Type B pancreatic cell (in vitro differentiated cells): ENCODE measurements around the gene RTN4RL1. TPM values are rescaled to one million over a fixed set of nuclear protein-coding genes. Genes with fewer than 3 reads are reported as not detected.
A peak's percentile ranks its signal among the peaks of the same experiment; 100 is the strongest.

Experiments
- DNase-seq: peaks from one replicate; pipeline ENCODE4 v3.0.0; 2021; ENCODE audit warnings: mixed read lengths; ENCODE audit not compliant: unreplicated experiment; ENCODE audit errors: extremely low spot score
- H3K27ac Mint-ChIP-seq: 2 replicates; pipeline ENCODE4 v1.8.0; 2021; ENCODE audit warnings: mild to moderate bottlenecking, mixed read lengths
- H3K27me3 Mint-ChIP-seq: 2 replicates; pipeline ENCODE4 v1.8.0; 2021; ENCODE audit warnings: mixed read lengths
- H3K36me3 Mint-ChIP-seq: 2 replicates; pipeline ENCODE4 v1.8.0; 2021; ENCODE audit warnings: mixed read lengths
- H3K4me1 Mint-ChIP-seq: one replicate; pipeline ENCODE4 v1.8.0; 2021; ENCODE audit warnings: mixed read lengths; ENCODE audit not compliant: unreplicated experiment
- H3K4me3 Mint-ChIP-seq: 2 replicates; pipeline ENCODE4 v1.8.0; 2021; ENCODE audit warnings: mild to moderate bottlenecking, mixed read lengths
- H3K9me3 Mint-ChIP-seq: 2 replicates; pipeline ENCODE4 v1.8.0; 2021; ENCODE audit warnings: mixed read lengths
- total RNA-seq: library from RNA; stranded (reverse); gene quantifications from 2 replicates; pipeline ENCODE4 v1.2.1, GENCODE V29; 2021; ENCODE audit warnings: low replicate concordance
- TF ChIP-seq, protein P1 (sequence below): fragments of 200-600 bp; sonication (generic); conservative IDR thresholded peaks from 2 replicates; pipeline ENCODE4 v1.5.0; 2021; ENCODE audit warnings: antibody characterized with exemption, mild to moderate bottlenecking

RTN4RL1 gene
- total RNA-seq, 1 donor from 2014 or later = 1.7 TPM

GRCh38 chr17:2058586-2059546 lies 33.7 kb upstream of the RTN4RL1 start:
- TF ChIP-seq, protein P1, sequence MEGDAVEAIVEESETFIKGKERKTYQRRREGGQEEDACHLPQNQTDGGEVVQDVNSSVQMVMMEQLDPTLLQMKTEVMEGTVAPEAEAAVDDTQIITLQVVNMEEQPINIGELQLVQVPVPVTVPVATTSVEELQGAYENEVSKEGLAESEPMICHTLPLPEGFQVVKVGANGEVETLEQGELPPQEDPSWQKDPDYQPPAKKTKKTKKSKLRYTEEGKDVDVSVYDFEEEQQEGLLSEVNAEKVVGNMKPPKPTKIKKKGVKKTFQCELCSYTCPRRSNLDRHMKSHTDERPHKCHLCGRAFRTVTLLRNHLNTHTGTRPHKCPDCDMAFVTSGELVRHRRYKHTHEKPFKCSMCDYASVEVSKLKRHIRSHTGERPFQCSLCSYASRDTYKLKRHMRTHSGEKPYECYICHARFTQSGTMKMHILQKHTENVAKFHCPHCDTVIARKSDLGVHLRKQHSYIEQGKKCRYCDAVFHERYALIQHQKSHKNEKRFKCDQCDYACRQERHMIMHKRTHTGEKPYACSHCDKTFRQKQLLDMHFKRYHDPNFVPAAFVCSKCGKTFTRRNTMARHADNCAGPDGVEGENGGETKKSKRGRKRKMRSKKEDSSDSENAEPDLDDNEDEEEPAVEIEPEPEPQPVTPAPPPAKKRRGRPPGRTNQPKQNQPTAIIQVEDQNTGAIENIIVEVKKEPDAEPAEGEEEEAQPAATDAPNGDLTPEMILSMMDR = peak; percentile 75
- H3K27me3 Mint-ChIP-seq = peaks cover 24% of the 10 kb centered on the region
- H3K36me3 Mint-ChIP-seq = peaks cover 12% of the 10 kb centered on the region
- H3K4me1 Mint-ChIP-seq = peaks cover 20% of the 10 kb centered on the region
- no peak for DNase-seq
- H3K27ac Mint-ChIP-seq = no peak overlapping the region
- H3K9me3 Mint-ChIP-seq = no peaks in the 10 kb centered on the region
- peak overlapping the region; percentile 78 for H3K4me3 Mint-ChIP-seq

GRCh38 chr17:2057760-2058585 lies 32.8 kb upstream of the RTN4RL1 start:
- Mint-ChIP-seq H3K27ac (no peak overlapping the region), H3K4me1 (peaks cover 17% of the 10 kb centered on the region), H3K4me3 (no peak overlapping the region), H3K27me3 (peaks cover 29% of the 10 kb centered on the region), H3K9me3 (no peaks in the 10 kb centered on the region), H3K36me3 (peaks cover 11% of the 10 kb centered on the region)
- DNase-seq = no peak
- TF ChIP-seq, protein P1 = no peak

GRCh38 chr17:2057175-2057759 lies 32.1 kb upstream of the RTN4RL1 start:
- peaks cover 31% of the 10 kb centered on the region for H3K27me3 Mint-ChIP-seq
- no peak for DNase-seq
- H3K27ac Mint-ChIP-seq = no peak overlapping the region
- peaks cover 11% of the 10 kb centered on the region for H3K36me3 Mint-ChIP-seq
- H3K4me3 Mint-ChIP-seq = no peak overlapping the region
- H3K4me1 Mint-ChIP-seq = peaks cover 12% of the 10 kb centered on the region
- H3K9me3 Mint-ChIP-seq = no peaks in the 10 kb centered on the region
- TF ChIP-seq, protein P1 = no peak

DNA sequence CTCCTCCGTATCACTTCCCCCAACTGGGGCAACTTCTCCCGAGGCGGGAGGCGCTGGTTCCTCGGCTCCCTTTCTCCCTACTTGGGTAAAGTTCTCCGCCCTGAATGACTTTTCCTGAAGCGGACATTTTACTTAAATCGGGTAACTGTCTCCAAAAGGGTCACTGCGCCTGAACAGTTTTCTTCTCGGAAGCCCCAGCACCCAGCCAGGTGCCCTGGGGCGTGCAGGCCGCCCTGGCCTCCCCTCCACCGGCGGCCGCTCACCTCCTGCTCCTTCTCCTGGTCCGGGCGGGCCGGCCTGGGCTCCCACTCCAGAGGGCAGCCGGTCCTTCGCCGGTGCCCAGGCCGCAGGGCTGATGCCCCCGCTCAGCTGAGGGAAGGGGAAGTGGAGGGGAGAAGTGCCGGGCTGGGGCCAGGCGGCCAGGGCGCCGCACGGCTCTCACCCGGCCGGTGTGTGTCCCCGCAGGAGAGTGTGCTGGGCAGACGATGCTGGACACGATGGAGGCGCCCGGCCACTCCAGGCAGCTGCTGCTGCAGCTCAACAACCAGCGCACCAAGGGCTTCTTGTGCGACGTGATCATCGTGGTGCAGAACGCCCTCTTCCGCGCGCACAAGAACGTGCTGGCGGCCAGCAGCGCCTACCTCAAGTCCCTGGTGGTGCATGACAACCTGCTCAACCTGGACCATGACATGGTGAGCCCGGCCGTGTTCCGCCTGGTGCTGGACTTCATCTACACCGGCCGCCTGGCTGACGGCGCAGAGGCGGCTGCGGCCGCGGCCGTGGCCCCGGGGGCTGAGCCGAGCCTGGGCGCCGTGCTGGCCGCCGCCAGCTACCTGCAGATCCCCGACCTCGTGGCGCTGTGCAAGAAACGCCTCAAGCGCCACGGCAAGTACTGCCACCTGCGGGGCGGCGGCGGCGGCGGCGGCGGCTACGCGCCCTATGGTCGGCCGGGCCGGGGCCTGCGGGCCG lies 31.4 kb upstream of the RTN4RL1 start:
- DNase-seq = no peak
- H3K9me3 Mint-ChIP-seq = no peaks in the 10 kb centered on the region
- TF ChIP-seq, protein P1 = no peak
- H3K27me3 Mint-ChIP-seq = peaks cover 39% of the 10 kb centered on the region
- H3K4me1 Mint-ChIP-seq = peaks cover 13% of the 10 kb centered on the region
- H3K4me3 Mint-ChIP-seq = peak overlapping the region; percentile 79
- peaks cover 11% of the 10 kb centered on the region for H3K36me3 Mint-ChIP-seq
- H3K27ac Mint-ChIP-seq = no peak overlapping the region
